ENCODE measurements around the gene BPIFB1. TPM values are rescaled to one million over a fixed set of nuclear protein-coding genes. Genes with fewer than 3 reads are reported as not detected.

BPIFB1 gene
- total and polyA plus RNA-seq, 2 of the 13 experiments (the other 11 are each of a cell fraction or from before 2014, with no cell fraction given), result 0.82 to 4.4 TPM

DNA sequence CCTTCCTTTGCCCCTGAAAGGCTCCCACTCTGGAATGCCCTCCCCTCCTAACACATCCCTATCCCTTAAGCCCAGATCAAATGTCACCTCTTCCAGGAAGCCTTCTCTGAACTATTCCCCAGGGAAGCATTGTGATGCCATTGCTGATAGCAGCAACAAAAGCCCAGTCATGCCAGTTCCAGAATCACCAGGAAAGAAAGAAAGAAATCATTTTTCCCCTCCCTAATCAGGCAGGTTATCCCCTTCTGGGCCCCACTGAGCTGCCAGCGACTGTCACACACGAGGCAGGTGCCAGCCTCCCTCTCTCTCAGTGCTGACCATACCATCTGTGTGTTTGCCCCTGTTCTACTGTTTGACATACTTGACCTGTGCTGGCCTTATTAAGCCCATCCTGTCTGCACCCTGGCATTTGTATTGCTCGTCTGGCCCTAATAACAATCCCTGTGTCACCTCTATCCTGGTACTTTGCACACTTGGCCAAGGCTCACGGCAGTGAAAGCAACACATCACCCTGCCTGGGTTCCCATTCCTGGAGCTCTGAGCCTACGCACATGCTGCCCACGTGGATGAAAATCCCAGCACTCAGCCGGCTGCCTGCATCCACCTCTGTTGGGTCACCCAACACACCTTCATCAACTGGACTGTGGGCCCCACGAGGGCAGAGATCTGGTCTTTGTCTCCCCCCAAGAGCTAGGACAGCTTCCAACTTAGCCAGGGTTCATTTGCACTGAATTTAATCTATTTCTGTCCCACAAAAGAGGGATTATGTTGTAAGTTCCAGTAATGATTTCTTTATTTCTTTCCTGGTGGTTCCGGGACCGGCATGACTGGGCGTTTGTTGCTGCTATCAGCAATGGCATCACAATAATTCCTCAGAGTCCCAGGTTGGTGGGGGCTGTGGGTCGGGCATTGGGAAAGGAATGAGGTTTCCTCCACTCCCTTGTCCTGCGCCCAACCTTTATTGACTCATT is 5.3 kb upstream of the BPIFB1 start (continued):
- TF ChIP-seq, protein P1, sequence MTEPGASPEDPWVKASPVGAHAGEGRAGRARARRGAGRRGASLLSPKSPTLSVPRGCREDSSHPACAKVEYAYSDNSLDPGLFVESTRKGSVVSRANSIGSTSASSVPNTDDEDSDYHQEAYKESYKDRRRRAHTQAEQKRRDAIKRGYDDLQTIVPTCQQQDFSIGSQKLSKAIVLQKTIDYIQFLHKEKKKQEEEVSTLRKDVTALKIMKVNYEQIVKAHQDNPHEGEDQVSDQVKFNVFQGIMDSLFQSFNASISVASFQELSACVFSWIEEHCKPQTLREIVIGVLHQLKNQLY (CRISPR knock-in tag; IDR thresholded peaks at IDR 0.05), result peak; percentile 85; the same call in 1 of the 2 replicates
- TF ChIP-seq, protein P2, sequence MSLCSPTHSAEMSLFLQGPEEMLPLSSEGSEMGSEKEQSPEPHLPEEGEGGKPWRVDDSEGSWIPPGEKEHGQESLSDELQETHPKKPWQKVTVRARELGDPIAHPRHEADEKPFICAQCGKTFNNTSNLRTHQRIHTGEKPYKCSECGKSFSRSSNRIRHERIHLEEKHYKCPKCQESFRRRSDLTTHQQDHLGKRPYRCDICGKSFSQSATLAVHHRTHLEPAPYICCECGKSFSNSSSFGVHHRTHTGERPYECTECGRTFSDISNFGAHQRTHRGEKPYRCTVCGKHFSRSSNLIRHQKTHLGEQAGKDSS (CRISPR knock-in tag; IDR thresholded peaks at IDR 0.05; ENCODE audit: borderline replicate concordance, low read depth), result peak; percentile 87; the same call in 1 of the 2 replicates
- TF ChIP-seq ZNF788 (CRISPR knock-in tag; IDR thresholded peaks at IDR 0.05; ENCODE audit: borderline replicate concordance) (peak; percentile 91), RELA (CRISPR knock-in tag; IDR thresholded peaks at IDR 0.05) (no peak; the same call in 1 of the 2 replicates), ZNF891 (CRISPR knock-in tag; IDR thresholded peaks at IDR 0.05) (peak; percentile 87), XBP1 (CRISPR knock-in tag; IDR thresholded peaks at IDR 0.05) (no peak), ZNF30 (CRISPR knock-in tag; IDR thresholded peaks at IDR 0.05) (0 out of 2 replicates have a peak, but pooled peaks have one; percentile 77), ZNF124 (CRISPR knock-in tag; IDR thresholded peaks at IDR 0.05) (no peak), ZNF17 (CRISPR knock-in tag; IDR thresholded peaks at IDR 0.05) (no peak), RFXAP (CRISPR knock-in tag; IDR thresholded peaks at IDR 0.05; ENCODE audit: borderline replicate concordance) (0 out of 2 replicates have a peak, but pooled peaks have one; percentile 28), ZNF781 (CRISPR knock-in tag; IDR thresholded peaks at IDR 0.05; ENCODE audit: borderline replicate concordance, not compliant biosample characterization) (peak; percentile 57), REL (CRISPR knock-in tag; conservative IDR thresholded peaks at IDR 0.05) (no peak)
- TF ChIP-seq, protein P3, sequence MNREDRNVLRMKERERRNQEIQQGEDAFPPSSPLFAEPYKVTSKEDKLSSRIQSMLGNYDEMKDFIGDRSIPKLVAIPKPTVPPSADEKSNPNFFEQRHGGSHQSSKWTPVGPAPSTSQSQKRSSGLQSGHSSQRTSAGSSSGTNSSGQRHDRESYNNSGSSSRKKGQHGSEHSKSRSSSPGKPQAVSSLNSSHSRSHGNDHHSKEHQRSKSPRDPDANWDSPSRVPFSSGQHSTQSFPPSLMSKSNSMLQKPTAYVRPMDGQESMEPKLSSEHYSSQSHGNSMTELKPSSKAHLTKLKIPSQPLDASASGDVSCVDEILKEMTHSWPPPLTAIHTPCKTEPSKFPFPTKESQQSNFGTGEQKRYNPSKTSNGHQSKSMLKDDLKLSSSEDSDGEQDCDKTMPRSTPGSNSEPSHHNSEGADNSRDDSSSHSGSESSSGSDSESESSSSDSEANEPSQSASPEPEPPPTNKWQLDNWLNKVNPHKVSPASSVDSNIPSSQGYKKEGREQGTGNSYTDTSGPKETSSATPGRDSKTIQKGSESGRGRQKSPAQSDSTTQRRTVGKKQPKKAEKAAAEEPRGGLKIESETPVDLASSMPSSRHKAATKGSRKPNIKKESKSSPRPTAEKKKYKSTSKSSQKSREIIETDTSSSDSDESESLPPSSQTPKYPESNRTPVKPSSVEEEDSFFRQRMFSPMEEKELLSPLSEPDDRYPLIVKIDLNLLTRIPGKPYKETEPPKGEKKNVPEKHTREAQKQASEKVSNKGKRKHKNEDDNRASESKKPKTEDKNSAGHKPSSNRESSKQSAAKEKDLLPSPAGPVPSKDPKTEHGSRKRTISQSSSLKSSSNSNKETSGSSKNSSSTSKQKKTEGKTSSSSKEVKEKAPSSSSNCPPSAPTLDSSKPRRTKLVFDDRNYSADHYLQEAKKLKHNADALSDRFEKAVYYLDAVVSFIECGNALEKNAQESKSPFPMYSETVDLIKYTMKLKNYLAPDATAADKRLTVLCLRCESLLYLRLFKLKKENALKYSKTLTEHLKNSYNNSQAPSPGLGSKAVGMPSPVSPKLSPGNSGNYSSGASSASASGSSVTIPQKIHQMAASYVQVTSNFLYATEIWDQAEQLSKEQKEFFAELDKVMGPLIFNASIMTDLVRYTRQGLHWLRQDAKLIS (CRISPR knock-in tag; IDR thresholded peaks at IDR 0.05), result no peak
- TF ChIP-seq, protein P4, sequence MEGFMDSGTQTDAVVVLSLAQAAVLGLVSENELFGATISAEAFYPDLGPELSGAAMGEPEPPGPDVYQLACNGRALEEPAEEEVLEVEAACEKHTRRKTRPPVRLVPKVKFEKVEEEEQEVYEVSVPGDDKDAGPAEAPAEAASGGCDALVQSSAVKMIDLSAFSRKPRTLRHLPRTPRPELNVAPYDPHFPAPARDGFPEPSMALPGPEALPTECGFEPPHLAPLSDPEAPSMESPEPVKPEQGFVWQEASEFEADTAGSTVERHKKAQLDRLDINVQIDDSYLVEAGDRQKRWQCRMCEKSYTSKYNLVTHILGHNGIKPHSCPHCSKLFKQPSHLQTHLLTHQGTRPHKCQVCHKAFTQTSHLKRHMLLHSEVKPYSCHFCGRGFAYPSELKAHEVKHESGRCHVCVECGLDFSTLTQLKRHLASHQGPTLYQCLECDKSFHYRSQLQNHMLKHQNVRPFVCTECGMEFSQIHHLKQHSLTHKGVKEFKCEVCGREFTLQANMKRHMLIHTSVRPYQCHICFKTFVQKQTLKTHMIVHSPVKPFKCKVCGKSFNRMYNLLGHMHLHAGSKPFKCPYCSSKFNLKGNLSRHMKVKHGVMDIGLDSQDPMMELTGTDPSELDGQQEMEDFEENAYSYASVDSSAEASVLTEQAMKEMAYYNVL (CRISPR knock-in tag; IDR thresholded peaks at IDR 0.05; ENCODE audit: borderline replicate concordance), result no peak
- TF ChIP-seq, protein P5, sequence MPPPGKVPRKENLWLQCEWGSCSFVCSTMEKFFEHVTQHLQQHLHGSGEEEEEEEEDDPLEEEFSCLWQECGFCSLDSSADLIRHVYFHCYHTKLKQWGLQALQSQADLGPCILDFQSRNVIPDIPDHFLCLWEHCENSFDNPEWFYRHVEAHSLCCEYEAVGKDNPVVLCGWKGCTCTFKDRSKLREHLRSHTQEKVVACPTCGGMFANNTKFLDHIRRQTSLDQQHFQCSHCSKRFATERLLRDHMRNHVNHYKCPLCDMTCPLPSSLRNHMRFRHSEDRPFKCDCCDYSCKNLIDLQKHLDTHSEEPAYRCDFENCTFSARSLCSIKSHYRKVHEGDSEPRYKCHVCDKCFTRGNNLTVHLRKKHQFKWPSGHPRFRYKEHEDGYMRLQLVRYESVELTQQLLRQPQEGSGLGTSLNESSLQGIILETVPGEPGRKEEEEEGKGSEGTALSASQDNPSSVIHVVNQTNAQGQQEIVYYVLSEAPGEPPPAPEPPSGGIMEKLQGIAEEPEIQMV (CRISPR knock-in tag; IDR thresholded peaks at IDR 0.05; ENCODE audit: low read depth), result 0 out of 2 replicates have a peak, but pooled peaks have one; percentile 59
- TF ChIP-seq, protein P6, sequence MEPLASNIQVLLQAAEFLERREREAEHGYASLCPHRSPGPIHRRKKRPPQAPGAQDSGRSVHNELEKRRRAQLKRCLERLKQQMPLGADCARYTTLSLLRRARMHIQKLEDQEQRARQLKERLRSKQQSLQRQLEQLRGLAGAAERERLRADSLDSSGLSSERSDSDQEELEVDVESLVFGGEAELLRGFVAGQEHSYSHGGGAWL (CRISPR knock-in tag; IDR thresholded peaks at IDR 0.05), result peak; percentile 96

All from HepG2 (cell line).